ENCODE results near the gene ADGRG3. TPM values are rescaled to one million over a fixed set of nuclear protein-coding genes. Genes with fewer than 3 reads are reported as not detected.

ADGRG3 gene
- total and polyA plus RNA-seq, 2 of the 13 experiments (the other 11 are each of a cell fraction or from before 2014, with no cell fraction given) = 2.7 to 11.8 TPM

DNA sequence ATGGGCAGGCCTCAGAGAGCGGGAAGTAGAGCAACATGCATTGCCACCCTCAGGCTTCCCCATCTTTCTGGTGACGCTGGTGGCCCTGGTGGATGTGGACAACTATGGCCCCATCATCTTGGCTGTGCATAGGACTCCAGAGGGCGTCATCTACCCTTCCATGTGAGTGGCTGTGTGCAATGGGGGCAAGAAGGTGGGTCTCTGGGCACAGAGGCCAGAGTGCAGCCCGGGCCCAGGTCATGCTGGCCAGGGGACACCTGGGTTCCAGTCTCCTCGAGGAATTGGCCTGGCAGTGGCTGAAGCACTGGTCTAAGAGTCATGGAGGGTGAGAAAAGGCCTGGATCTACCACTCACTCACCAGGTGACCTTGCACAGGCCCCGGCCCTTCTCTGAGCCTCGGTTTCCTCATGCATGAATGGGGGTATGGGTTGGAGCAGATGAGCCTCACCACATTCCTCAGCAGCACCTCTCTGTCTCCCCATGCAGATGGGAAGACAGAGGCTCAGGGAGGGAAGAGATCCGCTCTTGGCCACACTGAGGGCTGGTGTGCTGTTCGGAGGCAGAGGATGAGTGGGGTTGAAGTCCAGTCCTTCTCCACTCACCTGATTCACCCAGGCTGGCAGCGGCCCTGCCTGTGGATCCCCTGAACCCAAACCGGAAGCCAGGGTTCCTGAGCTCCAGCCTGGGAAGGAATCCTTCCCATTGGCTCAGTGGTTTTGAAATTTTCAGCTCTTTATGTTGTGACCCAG is 7.2 kb upstream of the ADGRG3 start (continued):
- TF ChIP-seq ZNF704 (CRISPR knock-in tag; IDR thresholded peaks at IDR 0.05; ENCODE audit: borderline replicate concordance) (no peak), ZNF530 (CRISPR knock-in tag; IDR thresholded peaks at IDR 0.05; ENCODE audit: low read depth) (no peak), SIX1 (CRISPR knock-in tag; IDR thresholded peaks at IDR 0.05; ENCODE audit: borderline replicate concordance) (0 out of 2 replicates have a peak, but pooled peaks have one; percentile 22), GPBP1L1 (CRISPR knock-in tag; IDR thresholded peaks at IDR 0.05) (no peak), THRA (CRISPR knock-in tag; IDR thresholded peaks at IDR 0.05; ENCODE audit: borderline replicate concordance) (0 out of 2 replicates have a peak, but pooled peaks have one; percentile 11), POLR2AphosphoS5 (IDR thresholded peaks at IDR 0.05; ENCODE audit: low read depth, low read length) (no peak), ZNF574 (CRISPR knock-in tag; IDR thresholded peaks at IDR 0.05) (peak; percentile 37; the same call in 1 of the 2 replicates), TRIM24 (CRISPR knock-in tag; IDR thresholded peaks at IDR 0.05) (no peak), MEIS2 (CRISPR knock-in tag; IDR thresholded peaks at IDR 0.05) (no peak), LBX2 (CRISPR knock-in tag; IDR thresholded peaks at IDR 0.05; ENCODE audit: borderline replicate concordance) (no peak), HNF4G (IDR thresholded peaks at IDR 0.05; ENCODE audit: borderline replicate concordance, low read depth, low read length) (peak; percentile 63; the same call in 1 of the 2 replicates), HNF4G (CRISPR knock-in tag; IDR thresholded peaks at IDR 0.05; ENCODE audit: borderline replicate concordance, low read depth) (peak; percentile 83; the same call in 1 of the 2 replicates), ZNF720 (CRISPR knock-in tag; IDR thresholded peaks at IDR 0.05) (no peak), GABPA (IDR thresholded peaks at IDR 0.05; ENCODE audit: low read depth, low read length) (no peak), GABPA (CRISPR knock-in tag; IDR thresholded peaks at IDR 0.05; ENCODE audit: low read depth) (peak; percentile 85), ZNF740 (CRISPR knock-in tag; IDR thresholded peaks at IDR 0.05) (no peak), KDM5A (IDR thresholded peaks at IDR 0.05; ENCODE audit: borderline replicate concordance, low read length) (no peak), ZNF180 (CRISPR knock-in tag; IDR thresholded peaks at IDR 0.05; ENCODE audit: borderline replicate concordance, low read depth) (no peak)
- TF ChIP-seq, protein P1, sequence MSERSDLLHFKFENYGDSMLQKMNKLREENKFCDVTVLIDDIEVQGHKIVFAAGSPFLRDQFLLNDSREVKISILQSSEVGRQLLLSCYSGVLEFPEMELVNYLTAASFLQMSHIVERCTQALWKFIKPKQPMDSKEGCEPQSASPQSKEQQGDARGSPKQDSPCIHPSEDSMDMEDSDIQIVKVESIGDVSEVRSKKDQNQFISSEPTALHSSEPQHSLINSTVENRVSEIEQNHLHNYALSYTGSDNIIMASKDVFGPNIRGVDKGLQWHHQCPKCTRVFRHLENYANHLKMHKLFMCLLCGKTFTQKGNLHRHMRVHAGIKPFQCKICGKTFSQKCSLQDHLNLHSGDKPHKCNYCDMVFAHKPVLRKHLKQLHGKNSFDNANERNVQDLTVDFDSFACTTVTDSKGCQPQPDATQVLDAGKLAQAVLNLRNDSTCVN (CRISPR knock-in tag; IDR thresholded peaks at IDR 0.05; ENCODE audit: borderline replicate concordance) = peak; percentile 19; the same call in 1 of the 2 replicates

Data from HepG2 (cell line).